Upper lobe of right lung (tissue), 1 donor: ENCODE measurements around the gene ICE1. TPM values are rescaled to one million over a fixed set of nuclear protein-coding genes. Genes with fewer than 3 reads are reported as not detected.

Experiments
- ATAC-seq: fragments of 200-7000 bp; cut with Tn5 transposase; one replicate; pipeline ENCODE4 v1.9.1; 2020; ENCODE audit warnings: mild to moderate bottlenecking, moderate library complexity
- DNase-seq: peaks from one replicate; pipeline ENCODE4 v3.0.0-alpha.2; 2020
- H3K27ac ChIP-seq: fragments of 200-600 bp; one replicate; pipeline ENCODE4 v1.8.0; 2022
- H3K27me3 ChIP-seq: fragments of 200-600 bp; one replicate; pipeline ENCODE4 v1.8.0; 2022; ENCODE audit warnings: mild to moderate bottlenecking
- H3K36me3 ChIP-seq: fragments of 200-600 bp; one replicate; pipeline ENCODE4 v1.8.0; 2022
- H3K4me1 ChIP-seq: fragments of 200-600 bp; one replicate; pipeline ENCODE4 v1.8.0; 2022
- H3K4me3 ChIP-seq: fragments of 200-600 bp; one replicate; pipeline ENCODE4 v1.8.0; 2022; ENCODE audit warnings: mild to moderate bottlenecking
- H3K9me3 ChIP-seq: fragments of 200-600 bp; one replicate; pipeline ENCODE4 v1.8.0; 2022
- CTCF ChIP-seq: fragments of 200-600 bp; IDR thresholded peaks from one replicate; pipeline ENCODE4 v1.8.0; 2022; ENCODE audit warnings: antibody characterized with exemption
- intact Hi-C: fragments of 100-400 bp; cut with DNase I; formaldehyde crosslinking; loops from one replicate; pipeline ENCODE4 v1.11.0; 2022
- long read RNA-seq: library from polyadenylated mRNA; unstranded; transcript quantifications from one replicate; pipeline ENCODE4 v2.0.0, GENCODE V29; 2021
- total RNA-seq: library from RNA; stranded (reverse); fragmentation: NEBNext Ultra II Directional; extraction: Animal tissue kit (Norgen Biotek cat#: 25700); gene quantifications from one replicate; pipeline ENCODE4 v1.2.1, GENCODE V29; 2021
- donor health status: DM: no; HTN: yes; CAD: no; lungs with severe emphysema.

The ICE1 gene
- total RNA-seq, result 28.5 TPM
- long read RNA-seq, transcript ICE1-202 (3 exons, 1,074 nt), result major isoform, 11 of 18 reads
- long read RNA-seq, partial matches to known transcripts, result 6 of 18 reads
- long read RNA-seq, other reads (novel, unspliced or antisense), result 1 of 18 reads

GRCh38 chr5:5421961-5422818 lies at the start of gene ICE1:
Gene ICE1 (plus strand): TSS chr5:5422677. CDS start chr5:5422916, 239 bp downstream.
- Histone ChIP-seq H3K36me3 (no peaks in the 10 kb centered on the region), H3K27me3 (no peaks in the 10 kb centered on the region), H3K27ac (peak within 1 kb of the TSS; percentile 100), H3K4me3 (peak within 1 kb of the TSS; percentile 80), H3K4me1 (peaks cover 38% of the 10 kb centered on the region), H3K9me3 (no peaks in the 10 kb centered on the region)
- peak; percentile 97 for ATAC-seq
- peak; percentile 98 for DNase-seq
- intact Hi-C loops, result no loop called here
- no peak for TF ChIP-seq CTCF

- no peaks in the 10 kb centered on the region for H3K27me3 ChIP-seq
- H3K36me3 ChIP-seq, result no peaks in the 10 kb centered on the region
- DNase-seq (no peak), ATAC-seq (no peak)
- H3K4me1 ChIP-seq, result no peaks in the 10 kb centered on the region
- H3K27ac ChIP-seq, result no peak overlapping the region
- H3K4me3 ChIP-seq, result no peak overlapping the region
- intact Hi-C loops, result no loop called here
- no peaks in the 10 kb centered on the region for H3K9me3 ChIP-seq
- TF ChIP-seq CTCF, result no peak
Measured at GRCh38 chr5:5372930-5373329, 49.5 kb upstream of the ICE1 start.

- no peaks in the 10 kb centered on the region for H3K27me3 ChIP-seq
- intact Hi-C loops, result no loop called here
- H3K27ac ChIP-seq, result no peak overlapping the region
- TF ChIP-seq CTCF, result no peak
- peak; percentile 68 for ATAC-seq
- no peak overlapping the region for H3K4me3 ChIP-seq
- H3K4me1 ChIP-seq, result no peaks in the 10 kb centered on the region
- DNase-seq, result no peak
- H3K9me3 ChIP-seq, result no peaks in the 10 kb centered on the region
- no peaks in the 10 kb centered on the region for H3K36me3 ChIP-seq
Measured at GRCh38 chr5:5373351-5373989, 49.0 kb upstream of the ICE1 start.

- no peaks in the 10 kb centered on the region for H3K4me1 ChIP-seq
- no peak for ATAC-seq
Measured at GRCh38 chr5:5374009-5374715, 48.3 kb upstream of the ICE1 start.

More at GRCh38 chr5:5374009-5374715, 48.3 kb upstream of the ICE1 start:
- no peak overlapping the region for H3K27ac ChIP-seq
- no peaks in the 10 kb centered on the region for H3K36me3 ChIP-seq
- H3K27me3 ChIP-seq, result no peaks in the 10 kb centered on the region
- no peaks in the 10 kb centered on the region for H3K9me3 ChIP-seq
- no peak overlapping the region for H3K4me3 ChIP-seq
- TF ChIP-seq CTCF, result no peak
- intact Hi-C loops, result no loop called here
- DNase-seq, result no peak
